ENCODE data around the gene SEPTIN8. TPM values are rescaled to one million over a fixed set of nuclear protein-coding genes. Genes with fewer than 3 reads are reported as not detected.

Gene SEPTIN8
- polyA plus RNA-seq, 2 donors = 22.1 to 23.3 TPM

DNA sequence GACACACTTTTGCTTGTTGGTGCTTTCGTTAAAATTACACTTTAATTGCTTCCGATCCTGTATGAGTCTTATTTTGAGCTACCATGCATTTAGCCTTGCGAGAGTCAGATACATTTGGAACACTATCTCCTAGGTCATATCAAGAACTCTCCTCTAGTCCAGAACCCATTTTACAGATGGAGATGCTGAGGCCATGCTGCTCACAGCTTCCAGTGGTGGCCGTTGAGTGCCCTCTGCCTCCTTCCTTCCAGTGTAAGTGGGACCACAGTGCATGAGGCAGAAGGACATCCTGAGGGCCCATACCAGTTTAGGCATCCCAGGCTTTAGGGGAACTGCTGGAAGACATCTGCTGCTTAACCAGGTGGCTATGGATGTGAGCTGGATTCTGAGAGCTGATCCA is 22.9 kb downstream of the SEPTIN8 start:
- Histone ChIP-seq H3K27me3 (ENCODE audit: control insufficient read depth in 1 of 2, insufficient read depth in 2 of 2, low read length in 2 of 2) (no peaks in the 10 kb centered on the region), H3K9me3 (ENCODE audit: control insufficient read depth in 2 of 2, insufficient read depth in 1 of 2, low read depth in 1 of 2, low read length in 1 of 2) (no peaks in the 10 kb centered on the region), H3K27ac (ENCODE audit: low read depth in 2 of 2, low read length in 1 of 2) (no peak overlapping the region), H3K4me3 (ENCODE audit: low read depth in 1 of 2, low read length in 2 of 2) (no peak overlapping the region), H3K36me3 (ENCODE audit: control insufficient read depth in 2 of 2, insufficient read depth in 2 of 2, low read length in 1 of 2) (peaks cover 7 to 11% of the 10 kb centered on the region in 2 donors), H3K4me1 (ENCODE audit: control insufficient read depth in 2 of 2, insufficient read depth in 2 of 2, low read length in 1 of 2) (peaks cover 0 to 2% of the 10 kb centered on the region in 2 donors)
- WGBS, 2 donors = 96% methylated on average over 4 of the region's 4 CpGs

DNA sequence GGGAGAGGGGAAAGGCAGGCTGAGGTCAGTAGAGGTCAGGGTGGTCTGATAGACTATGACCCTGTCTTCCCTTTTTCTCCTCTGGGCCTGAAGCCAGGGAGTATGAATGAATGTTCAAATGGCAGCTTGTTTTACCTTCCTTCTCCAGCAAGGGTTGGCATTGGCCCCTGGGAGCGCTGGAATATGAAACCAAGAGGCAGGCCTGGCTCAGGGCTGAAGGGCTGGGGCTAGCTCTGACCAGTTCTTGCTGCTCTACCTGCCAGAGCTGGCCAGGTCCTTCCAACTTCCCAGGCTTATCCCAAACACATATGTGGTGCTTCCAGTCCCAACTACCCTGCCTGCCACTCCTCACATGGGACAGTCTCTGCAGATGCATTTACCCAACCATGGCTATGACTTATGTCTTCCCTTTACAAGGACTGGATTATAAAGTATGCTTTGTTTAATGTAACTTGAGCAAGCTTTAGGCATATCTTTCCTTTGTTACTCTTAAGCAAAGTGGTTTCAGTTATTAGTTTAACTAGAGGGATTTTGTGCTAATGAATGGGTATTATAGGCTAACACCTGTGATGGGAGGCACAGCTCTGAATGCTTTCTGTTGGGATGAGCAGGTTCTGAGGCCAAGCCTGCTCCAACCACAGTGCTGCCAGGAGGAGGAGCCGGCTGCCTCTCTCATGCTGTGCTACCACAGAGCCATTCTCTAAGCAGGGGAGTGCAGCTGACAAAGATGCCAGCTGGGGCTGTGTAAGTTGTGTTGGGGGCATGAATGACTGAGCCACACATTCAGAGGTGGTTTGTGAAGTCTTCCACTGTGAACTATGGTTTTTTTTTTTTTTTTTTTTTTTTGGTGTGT is 23.7 kb downstream of the SEPTIN8 start:
- H3K4me3 ChIP-seq (ENCODE audit: low read depth in 1 of 2, low read length in 2 of 2) = no peak overlapping the region
- peaks cover 6 to 7% of the 10 kb centered on the region in 2 donors for H3K36me3 ChIP-seq (ENCODE audit: control insufficient read depth in 2 of 2, insufficient read depth in 2 of 2, low read length in 1 of 2)
- no peak overlapping the region for H3K27ac ChIP-seq (ENCODE audit: low read depth in 2 of 2, low read length in 1 of 2)
- WGBS, 2 donors = 40 to 56% methylated on average over 2 of the region's 2 CpGs
- no peaks in the 10 kb centered on the region for H3K4me1 ChIP-seq (ENCODE audit: control insufficient read depth in 2 of 2, insufficient read depth in 2 of 2, low read length in 1 of 2)
- no peaks in the 10 kb centered on the region for H3K9me3 ChIP-seq (ENCODE audit: control insufficient read depth in 2 of 2, insufficient read depth in 1 of 2, low read depth in 1 of 2, low read length in 1 of 2)
- no peaks in the 10 kb centered on the region for H3K27me3 ChIP-seq (ENCODE audit: control insufficient read depth in 1 of 2, insufficient read depth in 2 of 2, low read length in 2 of 2)

DNA sequence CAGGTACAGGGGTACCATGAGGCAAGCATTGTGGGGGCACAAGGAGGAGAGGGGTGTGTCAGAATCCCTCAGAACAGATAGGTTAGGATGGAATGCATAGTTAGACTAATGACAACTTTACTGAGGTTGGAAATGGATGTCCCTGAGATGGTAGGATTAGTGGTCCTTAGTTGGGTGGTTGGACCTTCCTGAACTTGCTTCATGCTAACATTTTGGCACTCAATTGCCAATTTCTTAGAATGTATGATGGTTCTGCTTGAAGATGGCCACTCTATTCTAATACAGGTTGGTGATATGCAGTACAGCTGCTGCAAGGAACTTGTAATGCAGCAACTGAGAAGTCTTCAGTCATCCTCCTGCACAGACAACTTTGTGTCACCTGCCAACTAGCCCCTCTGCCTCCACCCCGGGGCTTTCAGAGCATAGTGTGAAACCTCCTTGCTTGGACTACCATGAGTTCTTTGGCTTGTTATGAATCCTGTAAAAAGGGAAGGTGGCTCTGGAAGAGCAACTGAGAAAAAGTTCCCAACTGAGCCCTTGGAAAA is 24.4 kb downstream of the SEPTIN8 start:
- no peak overlapping the region for H3K27ac ChIP-seq (ENCODE audit: low read depth in 2 of 2, low read length in 1 of 2)
- H3K4me1 ChIP-seq (ENCODE audit: control insufficient read depth in 2 of 2, insufficient read depth in 2 of 2, low read length in 1 of 2) = no peaks in the 10 kb centered on the region
- H3K27me3 ChIP-seq (ENCODE audit: control insufficient read depth in 1 of 2, insufficient read depth in 2 of 2, low read length in 2 of 2) = no peaks in the 10 kb centered on the region
- 88 to 97% methylated on average over 1 of the region's 1 CpG for WGBS, 2 donors
- H3K4me3 ChIP-seq (ENCODE audit: low read depth in 1 of 2, low read length in 2 of 2) = no peak overlapping the region
- peaks cover 5% of the 10 kb centered on the region in 2 donors for H3K36me3 ChIP-seq (ENCODE audit: control insufficient read depth in 2 of 2, insufficient read depth in 2 of 2, low read length in 1 of 2)
- no peaks in the 10 kb centered on the region for H3K9me3 ChIP-seq (ENCODE audit: control insufficient read depth in 2 of 2, insufficient read depth in 1 of 2, low read depth in 1 of 2, low read length in 1 of 2)

DNA sequence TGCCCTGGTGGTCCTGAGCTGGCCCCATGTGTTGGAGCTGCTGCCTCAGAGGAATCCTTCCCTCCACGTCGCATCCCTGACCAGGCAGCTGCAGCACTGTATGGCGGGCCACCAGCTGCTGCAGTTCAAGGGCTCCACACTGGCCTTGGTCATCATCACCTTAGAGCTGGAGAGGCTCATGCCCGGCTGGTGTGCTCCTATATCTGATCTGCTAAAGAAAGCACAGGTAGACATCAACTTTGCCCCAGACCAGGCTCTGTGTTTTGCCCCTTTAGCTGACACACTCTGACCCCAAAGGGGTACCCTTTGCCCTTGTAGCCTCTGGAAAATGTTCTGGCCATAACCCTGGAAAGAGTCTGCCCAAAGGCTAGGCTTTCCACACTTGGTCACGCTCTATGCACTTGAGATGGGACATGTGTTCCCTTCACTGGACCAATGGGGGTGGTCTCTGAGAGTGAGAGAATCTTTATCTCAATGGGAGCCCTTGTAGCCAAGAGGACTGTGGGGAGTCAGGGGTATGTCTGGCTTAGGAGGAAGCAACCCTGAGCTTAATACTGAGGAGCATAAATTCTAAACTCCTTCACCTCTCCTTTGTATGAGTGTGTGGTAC is 25.0 kb downstream of the SEPTIN8 start:
- Histone ChIP-seq H3K27ac (ENCODE audit: low read depth in 2 of 2, low read length in 1 of 2) (no peak overlapping the region), H3K36me3 (ENCODE audit: control insufficient read depth in 2 of 2, insufficient read depth in 2 of 2, low read length in 1 of 2) (peaks cover 0 to 2% of the 10 kb centered on the region in 2 donors), H3K27me3 (ENCODE audit: control insufficient read depth in 1 of 2, insufficient read depth in 2 of 2, low read length in 2 of 2) (no peaks in the 10 kb centered on the region), H3K4me1 (ENCODE audit: control insufficient read depth in 2 of 2, insufficient read depth in 2 of 2, low read length in 1 of 2) (peaks cover 0 to 4% of the 10 kb centered on the region in 2 donors), H3K9me3 (ENCODE audit: control insufficient read depth in 2 of 2, insufficient read depth in 1 of 2, low read depth in 1 of 2, low read length in 1 of 2) (no peaks in the 10 kb centered on the region), H3K4me3 (ENCODE audit: low read depth in 1 of 2, low read length in 2 of 2) (no peak overlapping the region)
- 95 to 97% methylated on average over 5 of the region's 5 CpGs for WGBS, 2 donors

DNA sequence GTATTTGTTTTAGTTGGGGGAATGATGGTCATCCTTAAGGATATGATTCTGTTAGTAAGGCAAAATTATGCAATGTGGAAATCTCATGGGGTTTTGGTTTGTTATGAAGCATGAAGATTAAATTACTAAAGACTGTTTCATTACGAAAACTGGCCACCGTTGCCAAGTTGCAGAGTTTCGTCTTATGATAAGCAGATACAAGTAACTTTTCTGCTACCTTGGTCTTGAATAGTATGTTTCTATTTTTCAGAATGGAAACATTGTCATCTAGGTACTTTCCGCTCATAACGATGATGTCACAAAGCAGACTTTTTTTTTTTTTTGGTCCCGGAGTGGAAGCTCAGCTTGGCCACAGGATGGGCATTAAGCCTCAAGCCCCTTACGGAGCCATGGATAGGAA is 25.6 kb downstream of the SEPTIN8 start:
- H3K4me3 ChIP-seq (ENCODE audit: low read depth in 1 of 2, low read length in 2 of 2) = no peak overlapping the region
- 63 to 65% methylated on average over 7 of the region's 7 CpGs for WGBS, 2 donors
- H3K36me3 ChIP-seq (ENCODE audit: control insufficient read depth in 2 of 2, insufficient read depth in 2 of 2, low read length in 1 of 2) = peaks cover 0 to 2% of the 10 kb centered on the region in 2 donors
- no peak overlapping the region for H3K27ac ChIP-seq (ENCODE audit: low read depth in 2 of 2, low read length in 1 of 2)
- peaks cover 0 to 3% of the 10 kb centered on the region in 2 donors for H3K27me3 ChIP-seq (ENCODE audit: control insufficient read depth in 1 of 2, insufficient read depth in 2 of 2, low read length in 2 of 2)
- no peaks in the 10 kb centered on the region for H3K9me3 ChIP-seq (ENCODE audit: control insufficient read depth in 2 of 2, insufficient read depth in 1 of 2, low read depth in 1 of 2, low read length in 1 of 2)
- H3K4me1 ChIP-seq (ENCODE audit: control insufficient read depth in 2 of 2, insufficient read depth in 2 of 2, low read length in 1 of 2) = peaks cover 0 to 7% of the 10 kb centered on the region in 2 donors

DNA sequence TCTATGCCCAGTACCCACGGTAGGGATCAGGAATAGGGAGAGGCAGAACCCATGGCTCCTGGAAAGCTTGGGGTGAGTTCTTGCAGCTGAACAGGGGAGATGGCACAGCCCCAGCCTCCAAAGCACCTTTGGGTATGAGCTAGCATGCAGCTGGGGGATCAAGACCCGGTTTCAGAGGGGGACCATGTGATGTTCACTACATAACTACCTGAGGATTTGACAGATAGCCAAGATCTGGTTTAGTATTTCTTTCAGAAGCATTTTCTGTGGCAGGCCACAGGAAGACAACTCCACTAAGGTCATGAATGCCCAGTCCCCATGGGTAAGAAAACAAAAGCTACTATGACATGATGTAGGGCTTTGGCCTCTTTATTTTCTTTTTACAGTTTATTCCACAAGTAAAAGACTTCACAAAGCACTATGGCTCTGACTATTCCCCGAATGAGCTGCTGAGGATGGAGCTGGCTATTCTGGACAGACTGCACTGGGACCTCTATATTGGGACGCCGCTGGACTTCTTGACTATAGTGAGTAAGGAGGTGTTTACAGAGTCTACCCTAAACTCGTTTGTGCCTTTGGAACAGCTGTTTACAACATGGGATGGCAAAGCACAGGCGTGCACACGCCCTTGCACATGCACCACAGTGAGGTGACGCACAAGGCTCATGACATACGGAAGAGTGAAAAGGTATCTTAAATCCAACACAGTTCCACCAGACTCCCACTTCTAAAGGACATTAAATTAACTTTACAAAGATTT is 26.4 kb downstream of the SEPTIN8 start:
- no peak overlapping the region for H3K27ac ChIP-seq (ENCODE audit: low read depth in 2 of 2, low read length in 1 of 2)
- peaks cover 0 to 3% of the 10 kb centered on the region in 2 donors for H3K27me3 ChIP-seq (ENCODE audit: control insufficient read depth in 1 of 2, insufficient read depth in 2 of 2, low read length in 2 of 2)
- WGBS, 2 donors = 80% methylated on average over 10 of the region's 10 CpGs

DNA sequence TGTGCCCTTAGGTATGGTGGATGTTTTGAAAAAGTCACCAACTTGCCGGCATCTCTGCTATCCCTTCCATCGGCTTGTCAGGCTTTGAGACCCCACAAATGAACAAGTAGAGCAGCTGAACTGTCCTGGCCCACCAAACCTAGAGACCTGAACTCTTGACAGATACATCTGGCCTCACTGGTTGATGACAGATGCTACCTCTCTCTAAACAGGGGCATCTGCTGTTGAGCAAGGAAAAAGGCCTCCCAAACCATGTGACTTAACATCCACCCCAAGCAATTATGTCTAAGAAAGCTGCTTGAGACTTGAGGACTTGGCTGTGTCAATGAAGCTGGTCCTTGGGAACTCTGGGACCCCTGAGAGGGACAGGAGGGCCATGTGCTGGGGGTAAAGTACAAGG is 27.5 kb downstream of the SEPTIN8 start:
- Histone ChIP-seq H3K9me3 (ENCODE audit: control insufficient read depth in 2 of 2, insufficient read depth in 1 of 2, low read depth in 1 of 2, low read length in 1 of 2) (no peaks in the 10 kb centered on the region), H3K27ac (ENCODE audit: low read depth in 2 of 2, low read length in 1 of 2) (no peak overlapping the region), H3K4me1 (ENCODE audit: control insufficient read depth in 2 of 2, insufficient read depth in 2 of 2, low read length in 1 of 2) (peaks cover 0 to 7% of the 10 kb centered on the region in 2 donors), H3K27me3 (ENCODE audit: control insufficient read depth in 1 of 2, insufficient read depth in 2 of 2, low read length in 2 of 2) (peaks cover 0 to 3% of the 10 kb centered on the region in 2 donors), H3K36me3 (ENCODE audit: control insufficient read depth in 2 of 2, insufficient read depth in 2 of 2, low read length in 1 of 2) (no peaks in the 10 kb centered on the region), H3K4me3 (ENCODE audit: low read depth in 1 of 2, low read length in 2 of 2) (no peak overlapping the region)
- WGBS, 2 donors = 96 to 99% methylated on average over 2 of the region's 2 CpGs

More for the DNA sequence above, 26.4 kb downstream of the SEPTIN8 start:
- H3K4me1 ChIP-seq (ENCODE audit: control insufficient read depth in 2 of 2, insufficient read depth in 2 of 2, low read length in 1 of 2) = peaks cover 0 to 7% of the 10 kb centered on the region in 2 donors
- peaks cover 0 to 2% of the 10 kb centered on the region in 2 donors for H3K36me3 ChIP-seq (ENCODE audit: control insufficient read depth in 2 of 2, insufficient read depth in 2 of 2, low read length in 1 of 2)
- H3K9me3 ChIP-seq (ENCODE audit: control insufficient read depth in 2 of 2, insufficient read depth in 1 of 2, low read depth in 1 of 2, low read length in 1 of 2) = no peaks in the 10 kb centered on the region
- no peak overlapping the region for H3K4me3 ChIP-seq (ENCODE audit: low read depth in 1 of 2, low read length in 2 of 2)

DNA sequence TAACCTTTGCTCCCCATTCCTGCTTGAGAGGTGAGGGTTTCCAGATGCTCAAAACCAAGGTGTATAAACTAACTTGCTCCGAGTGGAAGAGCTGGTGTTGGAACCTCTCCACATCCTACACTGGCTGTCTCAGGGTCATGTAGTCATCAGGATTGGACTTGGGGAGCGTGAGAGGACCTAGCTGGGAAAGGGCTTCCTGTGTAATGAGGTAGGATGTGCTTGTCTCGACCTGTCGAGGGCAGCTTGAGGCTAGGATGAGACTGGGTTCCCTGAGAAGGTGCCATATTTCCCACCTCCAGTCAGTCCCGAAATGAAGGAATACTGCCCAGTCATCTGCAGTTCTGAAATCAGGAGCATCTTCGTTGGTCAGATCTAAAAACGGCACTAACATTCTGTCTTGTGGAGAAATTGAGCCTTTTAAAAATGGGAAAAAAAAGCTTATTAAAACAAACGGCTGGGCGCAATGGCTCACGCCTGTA is 28.5 kb downstream of the SEPTIN8 start:
- peaks cover 0 to 3% of the 10 kb centered on the region in 2 donors for H3K27me3 ChIP-seq (ENCODE audit: control insufficient read depth in 1 of 2, insufficient read depth in 2 of 2, low read length in 2 of 2)
- H3K4me3 ChIP-seq (ENCODE audit: low read depth in 1 of 2, low read length in 2 of 2) = no peak overlapping the region
- H3K9me3 ChIP-seq (ENCODE audit: control insufficient read depth in 2 of 2, insufficient read depth in 1 of 2, low read depth in 1 of 2, low read length in 1 of 2) = no peaks in the 10 kb centered on the region
- peaks cover 0 to 7% of the 10 kb centered on the region in 2 donors for H3K4me1 ChIP-seq (ENCODE audit: control insufficient read depth in 2 of 2, insufficient read depth in 2 of 2, low read length in 1 of 2)
- 85 to 86% methylated on average over 10 of the region's 10 CpGs for WGBS, 2 donors
- H3K36me3 ChIP-seq (ENCODE audit: control insufficient read depth in 2 of 2, insufficient read depth in 2 of 2, low read length in 1 of 2) = no peaks in the 10 kb centered on the region
- H3K27ac ChIP-seq (ENCODE audit: low read depth in 2 of 2, low read length in 1 of 2) = no peak overlapping the region
